Inflammatory macrophage treated with lipopolysaccharide for 4 hours (primary cell): ENCODE data around the gene RPL39L.
A peak's percentile ranks its signal among the peaks of the same experiment; 100 is the strongest.
"Not testable (repeated sequence)": the region's sequence is repeated elsewhere in the genome, so short reads cannot be mapped to it uniquely, and the experiment has no call there.

ENCODE experiments used
- DNase-seq: peaks from one replicate; pipeline ENCODE4 v3.0.0-alpha.2; 2020

The RPL39L gene

DNA sequence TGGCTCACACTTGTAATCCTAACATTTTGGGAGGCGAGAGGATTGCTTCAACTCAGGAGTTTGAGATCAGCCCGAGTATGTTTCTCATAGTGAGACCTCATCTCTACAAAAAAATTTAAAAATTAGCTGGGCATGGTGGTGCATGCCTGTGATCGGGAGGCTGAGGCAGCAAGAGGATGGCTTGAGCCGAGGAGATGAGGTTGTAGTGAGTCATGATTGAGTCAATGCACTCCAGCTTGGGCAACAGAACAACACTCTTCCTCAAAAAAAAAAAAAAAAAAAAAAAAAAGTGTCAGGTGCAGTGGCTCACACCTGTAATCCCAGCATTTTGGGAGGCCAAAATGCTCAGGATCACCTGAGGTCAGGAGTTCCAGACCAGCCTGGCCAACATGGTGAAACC lies 2.4 kb downstream of the RPL39L start:
- peak; percentile 50 for DNase-seq

DNA sequence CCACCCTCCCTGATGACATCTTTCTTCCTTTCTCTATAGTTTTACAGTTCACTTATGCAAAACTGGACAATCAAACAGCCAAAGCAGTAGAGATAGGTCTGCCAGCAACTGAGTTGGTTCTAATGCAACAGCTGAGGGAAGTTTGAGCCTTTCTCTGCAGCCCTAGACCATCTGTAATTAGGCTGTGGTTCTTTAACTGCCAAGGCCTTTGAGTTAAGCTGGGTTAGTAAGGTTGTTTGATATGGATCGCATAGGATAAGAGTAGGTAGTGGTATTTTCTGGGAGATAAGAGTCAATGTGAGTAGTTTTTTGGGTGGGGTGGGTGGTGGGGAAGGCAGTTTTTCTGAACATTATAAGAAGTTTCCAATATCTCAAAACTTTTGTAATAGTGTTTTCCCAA lies 3.0 kb downstream of the RPL39L start:
- no peak for DNase-seq

DNA sequence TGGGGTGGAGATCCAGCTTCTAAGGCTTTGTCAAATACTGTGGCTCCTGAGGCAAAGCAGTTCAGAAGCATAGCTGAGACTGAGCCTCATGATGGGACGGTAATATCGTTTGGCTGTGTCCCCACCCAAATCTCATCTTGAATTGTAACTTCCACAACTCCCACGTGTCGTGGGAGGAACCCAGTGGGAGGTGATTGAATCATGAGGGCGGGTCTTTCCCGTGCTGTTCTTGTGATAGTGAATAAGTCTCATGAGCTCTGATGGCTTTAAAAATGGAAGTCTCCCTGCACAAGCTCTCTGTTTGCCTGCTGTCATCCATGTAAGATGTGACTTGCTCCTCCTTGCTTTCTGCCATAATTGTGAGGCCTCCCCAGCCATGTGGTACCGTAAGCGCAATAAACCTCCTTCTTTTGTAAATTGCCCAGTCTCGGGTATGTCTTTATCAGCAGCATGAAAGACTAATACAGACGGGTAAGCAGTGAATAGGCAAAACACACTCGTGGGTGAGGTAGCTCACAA lies 4.1 kb downstream of the RPL39L start:
- DNase-seq: not testable (repeated sequence)

DNA sequence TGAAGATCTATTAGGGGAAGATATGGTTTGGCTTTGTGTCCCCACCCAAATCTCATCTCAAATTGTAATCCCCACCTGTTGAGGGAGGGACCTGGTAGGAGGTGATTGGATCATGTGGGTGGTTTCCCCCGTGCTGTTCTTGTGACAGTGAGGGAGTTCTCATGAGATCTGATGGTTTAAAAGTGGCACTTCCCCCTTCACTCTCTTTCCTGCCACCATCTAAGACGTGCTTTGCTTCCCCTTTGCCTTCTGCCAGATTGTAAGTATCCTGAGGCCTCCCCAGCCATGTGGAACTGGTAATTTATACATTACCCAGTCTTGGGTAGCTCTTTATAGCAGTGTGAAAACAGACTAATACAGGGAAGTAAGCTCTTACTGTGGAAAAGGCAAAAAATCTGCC lies 6.1 kb downstream of the RPL39L start:
- not testable (repeated sequence) for DNase-seq

DNA sequence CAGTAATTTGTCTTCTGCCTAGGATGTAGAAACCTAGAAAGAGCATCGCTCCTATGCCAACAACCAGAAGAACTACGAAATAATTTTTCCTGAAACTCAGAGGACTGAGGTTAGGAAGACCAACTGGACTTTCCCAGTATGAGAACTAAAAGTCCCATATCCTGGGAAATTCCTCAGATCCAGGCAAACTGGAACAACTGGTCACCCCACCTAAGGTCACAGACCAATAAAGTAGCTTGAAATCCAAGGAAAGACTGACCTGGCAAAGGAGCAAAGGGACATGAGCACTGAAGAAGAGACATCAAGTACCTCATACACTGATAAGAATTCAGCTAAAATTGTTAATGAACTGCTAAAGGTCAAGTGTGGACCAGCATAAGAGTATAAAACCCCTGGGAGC lies 6.6 kb downstream of the RPL39L start:
- DNase-seq: no peak

DNA sequence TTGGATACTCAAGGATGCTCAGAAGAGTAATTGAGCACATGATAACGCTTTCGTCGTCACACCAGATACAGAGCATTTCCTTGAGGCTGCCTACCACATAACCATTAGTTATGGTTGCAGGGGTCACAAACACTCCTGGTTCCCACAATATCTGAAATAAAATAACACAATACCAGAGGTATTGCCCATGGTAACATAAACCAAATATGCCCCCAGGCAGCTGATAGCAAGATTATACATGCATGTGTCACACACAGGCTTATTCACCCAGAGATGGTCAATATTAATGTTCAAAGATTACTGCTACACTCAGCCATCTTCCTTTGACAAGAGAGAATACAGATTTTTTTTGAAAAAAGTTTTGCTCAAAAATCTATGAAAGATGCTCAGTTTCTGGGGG lies 7.3 kb downstream of the RPL39L start:
- no peak for DNase-seq

DNA sequence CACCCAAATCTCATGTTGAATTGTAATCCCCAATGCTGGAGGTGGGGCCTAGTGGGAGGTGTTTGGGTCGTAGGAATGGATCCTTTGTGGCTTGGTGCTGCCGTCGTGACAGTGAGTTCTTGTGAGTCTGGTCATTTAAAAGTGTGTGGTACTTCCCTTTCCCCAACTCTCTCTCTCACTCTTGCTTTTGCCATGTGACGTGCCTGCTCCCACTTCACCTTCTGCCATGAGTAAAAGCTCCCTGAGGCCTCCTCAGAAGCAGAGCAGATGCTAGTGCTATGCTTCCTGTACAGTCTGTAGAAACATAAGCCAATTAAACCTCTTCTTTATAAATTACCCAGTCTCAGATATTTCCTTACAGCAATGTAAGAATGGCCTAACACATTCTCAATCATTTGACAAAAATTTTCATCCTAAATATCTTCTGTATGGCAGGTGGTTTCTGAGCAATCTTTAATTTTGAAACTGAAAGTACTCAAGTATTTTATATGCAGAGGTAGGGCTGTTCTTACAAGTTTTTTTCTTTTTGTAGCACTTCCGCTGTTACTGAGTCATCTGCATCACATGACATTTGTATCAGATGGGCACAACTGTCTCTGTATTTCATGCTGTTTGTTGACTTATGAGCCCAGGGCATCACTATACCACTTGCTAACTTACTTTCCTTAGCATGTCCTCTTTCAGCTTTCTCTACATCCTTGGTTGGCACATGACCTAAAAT lies 8.8 kb downstream of the RPL39L start:
- peak; percentile 79 for DNase-seq

DNA sequence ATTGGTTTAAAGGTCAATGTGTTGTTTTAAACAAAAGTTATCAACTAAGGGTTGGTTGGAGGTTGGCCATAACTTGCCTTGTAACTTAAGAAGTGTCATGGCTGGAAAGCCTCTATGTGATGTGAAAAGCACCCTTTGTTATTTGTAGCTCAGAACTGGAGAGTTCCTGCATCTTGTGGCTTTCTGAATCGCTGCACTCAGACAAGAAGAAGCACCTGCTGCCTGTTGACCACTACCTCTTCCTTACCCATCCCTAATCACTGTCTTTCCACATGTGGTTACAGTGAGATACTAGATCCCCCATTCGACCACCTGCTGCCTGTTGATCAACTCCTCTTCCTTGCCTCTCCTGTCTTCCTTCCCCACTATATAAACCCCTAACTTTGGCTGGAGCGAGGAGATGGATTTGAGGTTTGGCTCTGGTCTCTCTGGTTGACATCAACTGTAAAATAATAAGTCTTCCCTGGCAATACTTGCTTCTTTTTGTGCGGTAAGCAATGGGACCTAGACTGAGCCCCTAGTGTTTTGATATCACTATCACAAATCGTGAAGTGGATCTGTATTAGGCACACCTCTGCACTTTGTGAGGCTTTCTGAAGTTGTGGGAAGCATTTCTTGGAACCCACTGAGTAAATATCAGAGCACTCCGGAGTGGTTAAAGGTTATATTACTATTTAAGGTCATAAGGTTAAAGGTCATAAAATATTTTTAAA lies 13.8 kb downstream of the RPL39L start:
- no peak for DNase-seq

DNA sequence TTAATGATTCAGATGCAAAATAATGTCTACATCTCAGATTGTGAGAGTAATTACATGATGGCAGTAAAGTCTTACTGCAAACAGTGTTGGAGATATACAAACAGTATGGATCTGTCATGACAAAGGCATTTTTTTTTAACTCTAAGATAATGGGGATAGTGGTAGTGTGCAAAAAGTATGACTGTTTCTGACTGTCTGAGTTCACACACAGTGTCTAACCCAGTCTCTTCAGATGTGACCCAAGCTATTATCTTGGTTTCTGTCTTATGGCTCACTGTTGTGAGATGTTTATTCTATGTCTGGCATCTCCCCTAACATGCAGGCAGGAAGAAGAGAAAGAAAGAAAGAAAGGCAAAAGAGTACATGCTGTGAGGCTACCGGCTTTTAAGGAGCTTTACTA lies 17.0 kb downstream of the RPL39L start:
- no peak for DNase-seq

DNA sequence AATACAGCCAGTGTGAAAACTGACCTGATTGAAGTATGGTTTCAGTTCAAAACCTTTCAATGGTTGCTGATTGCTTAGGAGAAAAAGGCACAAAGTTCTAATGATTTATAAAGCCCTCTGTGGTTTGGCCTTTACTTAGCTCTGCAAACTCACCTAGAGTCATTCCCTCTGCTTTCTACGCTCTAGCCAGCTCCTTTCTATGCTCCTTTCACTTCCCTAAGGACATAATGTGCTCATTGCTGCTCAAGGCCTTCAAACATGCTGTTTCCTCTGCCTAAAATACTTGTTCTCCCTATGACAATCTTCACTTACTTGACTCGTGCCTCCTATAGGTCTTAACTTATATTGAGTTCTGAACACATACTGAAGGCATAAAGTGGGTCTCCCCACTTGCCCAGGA lies 19.0 kb downstream of the RPL39L start:
- peak; percentile 26 for DNase-seq

DNA sequence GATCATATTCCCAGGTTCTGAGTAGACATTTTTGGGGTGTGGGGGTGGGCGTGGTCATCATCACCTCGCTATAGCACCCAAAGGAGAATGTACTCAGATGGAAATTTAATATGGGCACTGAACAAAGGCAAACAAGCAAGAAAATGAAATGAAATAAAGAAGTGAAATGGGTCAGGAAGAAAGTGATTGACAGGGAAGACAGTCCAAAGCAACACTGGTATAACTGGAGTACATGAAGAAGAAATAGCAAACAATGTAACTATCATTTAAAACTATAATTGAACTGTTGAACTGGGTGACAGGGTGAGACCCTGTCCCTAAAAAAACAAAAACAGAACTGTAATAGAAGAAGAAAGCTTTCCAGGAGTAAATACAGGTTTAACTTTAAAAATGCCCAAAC lies 24.8 kb downstream of the RPL39L start:
- no peak for DNase-seq

DNA sequence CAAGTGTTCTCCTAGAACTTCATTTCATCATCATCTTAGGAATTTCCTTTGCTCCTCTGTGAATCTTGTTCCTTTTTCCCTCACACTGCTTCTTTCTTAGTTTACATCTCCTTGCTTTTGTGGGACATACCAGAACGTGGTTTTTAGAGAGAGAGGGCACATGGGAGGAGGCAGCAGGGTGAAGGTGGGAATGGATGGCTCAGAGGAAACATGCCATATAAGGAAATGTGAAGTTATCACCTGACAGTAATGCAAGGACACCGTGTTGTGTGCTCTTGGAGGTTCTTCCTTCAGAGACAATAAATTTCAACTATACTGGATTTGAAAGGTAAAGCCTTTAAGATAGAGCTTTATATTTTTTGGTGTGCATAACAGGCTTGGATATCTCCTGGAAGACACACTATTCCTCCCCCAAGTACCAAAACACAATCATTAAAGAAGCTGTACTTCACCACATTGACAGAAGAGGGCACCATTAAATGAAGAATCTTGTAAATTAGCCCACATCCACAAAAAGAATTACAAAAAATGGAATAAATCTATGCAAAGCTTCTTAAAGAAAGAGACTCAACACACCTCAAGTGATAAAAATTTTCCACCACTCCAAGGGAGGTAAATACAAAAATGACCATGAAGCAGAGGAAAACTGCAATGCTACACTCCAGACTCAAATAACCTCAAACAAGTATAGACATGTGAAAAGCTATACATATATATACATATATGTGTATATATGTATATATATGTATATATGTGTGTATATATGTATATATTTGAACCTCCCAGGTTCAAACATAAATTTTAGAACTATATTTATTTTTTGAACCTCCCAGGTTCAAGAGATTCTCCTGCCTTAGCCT lies 26.1 kb downstream of the RPL39L start:
- DNase-seq: peak; percentile 17

DNA sequence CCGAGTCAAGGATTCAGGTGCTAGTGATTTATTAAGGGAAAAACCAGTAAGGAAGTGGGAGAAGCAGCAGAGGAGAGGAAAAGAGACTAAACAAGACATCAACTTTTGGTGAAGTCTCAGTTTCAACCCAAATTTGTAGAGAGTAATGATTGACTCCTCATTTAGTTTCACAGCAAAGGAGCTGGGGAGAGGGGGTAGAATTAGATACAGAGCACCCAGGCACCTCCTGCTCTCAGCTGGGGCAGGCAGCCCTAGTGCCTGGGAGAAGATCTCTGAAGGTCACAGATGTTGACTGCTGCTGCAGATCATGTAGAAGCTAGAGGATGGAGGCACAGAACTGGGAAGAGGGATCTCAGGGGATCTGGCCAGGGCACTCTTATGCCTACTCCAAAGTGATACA lies 29.1 kb downstream of the RPL39L start:
- DNase-seq: no peak

DNA sequence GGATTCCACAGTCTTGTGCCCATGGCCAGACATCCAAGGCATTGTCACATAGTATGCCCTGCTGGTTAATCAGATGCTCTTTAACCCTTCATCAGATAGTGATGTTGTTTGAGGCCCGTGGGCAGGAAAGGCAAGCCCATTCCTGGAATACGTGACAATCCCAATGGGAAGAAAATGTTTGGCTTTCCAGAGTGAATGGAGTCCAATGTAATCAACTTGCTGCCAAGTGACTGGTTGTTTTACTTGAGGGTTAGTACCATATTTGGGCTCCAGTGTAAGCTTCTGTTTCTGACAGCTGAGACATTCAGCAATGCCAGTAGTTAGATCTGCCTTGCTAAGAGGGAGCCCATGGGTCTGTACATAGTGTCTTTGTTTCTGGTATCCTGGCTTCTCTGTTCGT lies 31.3 kb downstream of the RPL39L start:
- DNase-seq: no peak

DNA sequence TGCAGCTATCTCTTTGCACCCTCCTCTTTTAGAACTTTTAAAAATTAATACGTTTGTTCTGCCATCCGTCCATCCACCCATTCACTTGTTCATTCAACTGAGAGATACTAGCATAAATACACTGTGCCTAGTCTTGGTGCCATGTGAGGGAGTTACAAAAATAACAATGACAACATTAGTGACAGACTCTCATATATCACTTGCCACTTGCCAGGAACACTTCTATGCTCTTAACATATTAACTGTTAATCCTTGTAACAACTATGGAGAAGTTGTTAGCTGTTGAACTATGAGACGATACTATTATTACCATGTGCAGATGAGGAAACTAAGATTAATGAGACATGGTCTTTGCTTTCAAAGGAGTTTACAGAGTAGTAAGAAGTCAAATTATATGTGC lies 33.6 kb downstream of the RPL39L start:
- no peak for DNase-seq

DNA sequence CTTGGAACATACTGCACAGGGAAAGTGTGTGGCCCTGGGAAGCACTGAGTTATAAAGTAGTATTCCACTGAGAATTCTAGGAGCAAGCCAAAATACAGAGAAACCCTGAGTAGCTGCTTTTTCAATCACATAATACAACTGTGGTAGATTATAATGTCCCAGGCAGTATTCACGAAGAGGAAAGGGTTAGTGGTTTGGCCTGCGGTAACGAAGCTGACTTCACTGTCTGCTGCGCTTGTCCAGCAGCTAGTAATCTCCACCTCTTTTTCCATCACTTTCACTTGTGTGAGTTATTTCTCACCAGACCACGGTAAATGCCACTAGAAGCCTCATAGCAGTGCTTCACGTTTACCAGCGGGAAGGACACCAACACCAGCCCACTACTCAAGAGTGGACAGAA lies 34.4 kb downstream of the RPL39L start:
- DNase-seq: no peak

DNA sequence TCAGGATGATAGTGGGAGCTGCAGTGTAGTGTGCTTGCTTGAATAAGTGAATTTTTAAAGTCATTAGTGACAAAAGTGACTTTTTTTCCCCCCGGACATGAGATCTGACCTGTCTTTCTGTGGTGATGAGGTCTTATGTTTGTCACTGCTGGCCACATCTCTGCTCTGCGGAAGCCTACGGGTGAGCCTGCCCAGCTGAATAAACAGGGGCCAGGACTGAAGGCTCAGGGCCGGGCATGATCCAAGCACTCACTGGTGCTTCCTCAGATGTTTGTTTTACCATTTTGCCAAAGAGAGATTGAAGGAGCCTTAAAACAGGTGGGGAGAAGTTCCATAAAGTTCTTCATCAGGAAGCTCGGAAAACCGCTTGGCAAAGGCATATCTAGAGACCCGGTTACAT lies 35.0 kb downstream of the RPL39L start:
- DNase-seq: no peak

DNA sequence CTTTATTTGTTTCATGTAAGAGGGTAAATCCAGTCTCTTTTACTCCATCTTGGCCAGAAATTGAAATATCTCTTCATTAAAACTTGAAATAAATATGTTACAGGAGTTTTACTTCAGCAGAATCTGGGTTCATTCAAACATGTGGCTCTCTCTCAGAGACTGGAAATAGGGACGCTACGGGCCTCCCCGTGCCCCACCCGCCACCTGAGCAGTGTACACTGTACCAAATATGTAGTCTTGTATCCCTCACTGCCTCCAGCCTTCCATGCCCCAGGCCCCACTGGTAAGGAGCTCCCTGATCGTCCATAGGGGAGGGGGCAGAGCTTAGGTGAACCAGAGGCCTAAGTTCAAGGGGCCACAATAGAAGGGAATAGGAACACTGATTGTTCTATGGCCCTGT lies 36.0 kb downstream of the RPL39L start:
- DNase-seq: no peak

DNA sequence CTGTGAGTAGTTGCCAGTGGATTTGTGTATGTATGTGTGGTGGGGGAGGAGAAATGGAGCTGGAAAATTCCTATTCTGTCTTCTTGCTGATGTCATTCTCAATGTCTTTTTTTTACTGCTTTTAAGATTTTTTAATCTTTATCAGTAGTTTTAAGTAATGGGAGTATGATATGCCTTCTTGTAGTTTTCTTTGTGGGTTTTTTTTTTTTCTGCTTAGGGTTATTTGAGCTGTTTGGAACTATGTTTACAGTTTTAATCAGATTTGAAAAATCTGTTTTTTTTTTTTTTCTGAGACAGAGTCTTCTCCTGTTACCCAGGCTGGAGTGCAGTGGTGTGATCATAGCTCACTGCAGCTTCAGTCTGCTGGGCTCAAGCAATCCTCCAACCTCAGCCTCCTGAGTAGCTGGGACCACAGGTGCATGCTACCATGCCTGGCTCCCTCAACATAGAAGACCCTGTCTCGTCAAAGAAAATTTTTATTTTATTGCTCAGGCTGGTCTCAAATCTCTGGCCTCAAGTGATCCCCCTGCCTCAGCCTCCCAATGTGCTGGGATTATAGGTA lies 37.1 kb downstream of the RPL39L start:
- no peak for DNase-seq

DNA sequence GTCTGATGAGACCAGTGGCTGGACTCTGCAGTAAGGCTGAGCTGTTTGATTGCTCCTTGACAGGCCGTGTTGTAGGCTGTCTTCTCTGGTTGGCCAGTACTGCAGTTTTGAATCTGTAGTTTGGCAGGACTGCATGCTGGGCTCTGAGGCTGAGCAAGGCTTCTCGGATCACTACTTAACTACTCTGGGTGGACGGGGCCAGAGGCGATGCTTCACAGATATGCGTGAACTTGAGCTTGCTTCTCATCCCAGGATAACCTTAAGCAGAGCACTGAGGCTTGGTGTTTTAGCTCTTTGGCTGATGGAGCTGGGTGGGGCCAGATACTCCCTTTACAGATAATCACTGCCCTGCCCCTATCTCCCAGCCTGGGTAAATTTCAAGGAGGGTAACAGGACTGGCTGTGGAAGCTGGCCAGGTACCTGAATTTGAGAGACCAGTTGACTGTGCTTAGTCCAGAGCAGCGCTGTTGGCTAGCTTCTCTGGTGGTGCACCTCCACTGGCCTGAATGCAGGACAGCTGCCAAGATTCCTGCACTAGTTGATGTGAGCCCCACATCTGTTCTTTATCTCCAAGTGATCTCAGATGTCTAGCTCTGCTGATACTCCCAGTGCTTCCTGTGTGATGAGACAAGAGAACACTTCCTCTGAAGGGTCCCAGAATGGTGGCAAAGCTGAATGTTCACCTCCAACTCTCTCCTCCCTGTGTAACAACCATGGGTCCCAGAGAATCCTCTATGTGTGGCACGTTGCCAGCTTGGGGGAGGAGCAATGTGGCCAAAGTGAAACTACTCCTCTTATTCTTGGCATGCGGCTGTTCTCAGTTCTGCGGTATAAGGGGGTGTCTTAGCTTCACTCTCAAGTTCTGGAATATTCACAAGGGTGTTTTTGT lies 37.9 kb downstream of the RPL39L start:
- DNase-seq: peak; percentile 58

DNA sequence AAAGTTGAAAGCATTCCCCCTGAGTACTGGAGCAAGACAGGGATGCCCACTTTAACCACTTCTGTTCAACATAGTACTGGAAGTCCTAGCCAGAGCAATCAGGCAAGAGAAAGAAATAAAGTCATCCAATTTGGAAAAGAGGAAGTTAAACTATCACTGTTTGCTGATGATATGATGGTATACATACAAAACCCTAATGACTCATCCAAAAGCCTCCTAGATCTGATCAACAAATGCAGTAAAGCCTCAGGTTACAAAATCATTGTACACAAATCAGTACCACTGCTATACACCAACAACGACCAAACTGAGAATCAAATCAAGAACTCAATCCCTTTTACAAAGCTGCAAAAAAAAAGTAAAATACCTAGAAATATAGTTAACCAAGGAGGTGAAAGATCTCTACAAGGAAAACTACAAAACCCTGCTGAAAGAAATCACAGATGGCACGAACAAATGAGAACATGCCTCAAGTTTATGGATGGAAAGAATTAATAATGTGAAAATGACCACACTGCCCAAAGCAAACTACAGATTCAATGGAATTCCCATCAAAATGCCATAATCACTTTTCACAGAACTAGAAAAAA lies 40.3 kb downstream of the RPL39L start:
- DNase-seq: peak; percentile 56

DNA sequence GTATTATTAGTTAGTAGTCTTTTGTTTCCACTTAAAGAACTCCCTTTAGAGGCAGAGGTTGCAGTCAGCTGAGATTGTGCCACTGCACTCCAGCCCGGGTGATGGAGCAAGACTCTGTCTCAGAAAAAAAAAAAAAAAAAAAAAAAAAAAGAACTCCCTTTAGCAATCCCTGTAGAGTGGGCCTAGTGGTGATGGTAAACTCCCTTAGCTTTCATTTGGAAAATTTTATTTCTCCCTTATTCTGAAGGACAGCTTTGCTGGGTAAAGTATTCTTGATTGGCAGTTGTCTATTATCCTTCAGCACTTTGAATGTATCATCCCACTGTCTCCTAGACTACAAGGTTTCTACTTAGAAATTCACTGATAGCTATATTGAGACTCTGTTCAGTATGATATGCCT lies 46.0 kb downstream of the RPL39L start:
- peak; percentile 10 for DNase-seq
